Measurements from ENCODE around the gene SLC4A3. TPM values are rescaled to one million over a fixed set of nuclear protein-coding genes. Genes with fewer than 3 reads are reported as not detected.

Gene SLC4A3
- total and polyA plus RNA-seq, 2 of the 13 experiments (the other 11 are each of a cell fraction or from before 2014, with no cell fraction given), result 0.18 to 0.95 TPM

DNA sequence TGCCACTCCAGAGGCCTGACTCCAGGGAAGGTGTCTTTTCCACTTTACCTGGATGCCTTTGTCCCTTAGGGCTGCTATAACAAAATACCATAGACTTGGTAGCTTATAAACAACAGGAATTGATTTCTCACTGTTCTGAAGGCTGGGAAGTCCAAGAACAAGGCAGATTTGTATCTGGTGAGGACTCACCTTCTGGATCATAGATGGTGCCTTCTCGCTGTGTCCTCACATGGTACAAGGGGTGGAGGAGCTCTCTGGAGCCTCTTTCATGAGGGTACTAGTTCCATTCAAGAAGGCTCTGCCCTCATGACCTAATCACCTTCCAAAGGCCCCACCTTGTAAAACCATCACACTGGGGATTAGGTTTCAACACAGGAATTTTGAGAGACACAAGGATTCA, 52.1 kb downstream of the SLC4A3 start:
- Histone ChIP-seq H3K27ac (ENCODE audit: extremely low read length, insufficient read depth, low read length) (no peak overlapping the region), H4K20me1 (ENCODE audit: insufficient read depth, low read length) (no peaks in the 10 kb centered on the region), H3K36me3 (replicated peaks in 1 of 2; ENCODE audit: control insufficient read depth in 1 of 2, insufficient read depth in 2 of 2, low read length in 2 of 2) (no peaks in the 10 kb centered on the region), H3K4me3 (replicated peaks in 1 of 3; ENCODE audit: insufficient read depth in 1 of 3, low read depth in 2 of 3, low read length in 3 of 3) (no peak overlapping the region), H2AFZ (ENCODE audit: low read length) (no peak overlapping the region), H3K4me2 (ENCODE audit: low read depth, low read length) (no peak overlapping the region), H3K9ac (ENCODE audit: insufficient read depth, low read depth, low read length) (no peak overlapping the region), H3K27me3 (ENCODE audit: control insufficient read depth in 1 of 2, insufficient read depth in 2 of 2, low read length in 2 of 2) (peaks cover 0 to 15% of the 10 kb centered on the region in 2 experiments; a peak in 2 of 5 replicates), H3K4me1 (ENCODE audit: insufficient read depth, low read length) (peaks cover under 1% of the 10 kb centered on the region), H3K9me3 (ENCODE audit: low read length) (no peaks in the 10 kb centered on the region), H3K79me2 (ENCODE audit: insufficient read depth, low read length) (no peaks in the 10 kb centered on the region)
- no TSS peak for BruUV-seq (replicated peaks)
- in situ Hi-C loops (cut with HindIII; ENCODE audit: extremely low pct_ligation_motif_present, low pct_unique_long_range_greater_than_20kb) (no loop called here), intact Hi-C loops (cut with micrococcal nuclease; ENCODE audit: unreplicated experiment) (no loop called here)
- WGBS (ENCODE audit: low lambda C conversion rate), result 50% methylated on average over 1 of the region's 1 CpG
- no peak for ATAC-seq
- FAIRE-seq, result no peak
- no peak for DNase-seq (ENCODE audit: low spot score)
- TF ChIP-seq MED8 (CRISPR knock-in tag; IDR thresholded peaks at IDR 0.05; ENCODE audit: insufficient replicate concordance), result no peak
- TF ChIP-seq ZNF564 (CRISPR knock-in tag; IDR thresholded peaks at IDR 0.05), result peak; percentile 92
- ChIA-PET CTCF (ENCODE audit: low intra/inter-chr PET ratio, low total read pairs) (no interaction called here), POLR2A (no interaction called here)

DNA sequence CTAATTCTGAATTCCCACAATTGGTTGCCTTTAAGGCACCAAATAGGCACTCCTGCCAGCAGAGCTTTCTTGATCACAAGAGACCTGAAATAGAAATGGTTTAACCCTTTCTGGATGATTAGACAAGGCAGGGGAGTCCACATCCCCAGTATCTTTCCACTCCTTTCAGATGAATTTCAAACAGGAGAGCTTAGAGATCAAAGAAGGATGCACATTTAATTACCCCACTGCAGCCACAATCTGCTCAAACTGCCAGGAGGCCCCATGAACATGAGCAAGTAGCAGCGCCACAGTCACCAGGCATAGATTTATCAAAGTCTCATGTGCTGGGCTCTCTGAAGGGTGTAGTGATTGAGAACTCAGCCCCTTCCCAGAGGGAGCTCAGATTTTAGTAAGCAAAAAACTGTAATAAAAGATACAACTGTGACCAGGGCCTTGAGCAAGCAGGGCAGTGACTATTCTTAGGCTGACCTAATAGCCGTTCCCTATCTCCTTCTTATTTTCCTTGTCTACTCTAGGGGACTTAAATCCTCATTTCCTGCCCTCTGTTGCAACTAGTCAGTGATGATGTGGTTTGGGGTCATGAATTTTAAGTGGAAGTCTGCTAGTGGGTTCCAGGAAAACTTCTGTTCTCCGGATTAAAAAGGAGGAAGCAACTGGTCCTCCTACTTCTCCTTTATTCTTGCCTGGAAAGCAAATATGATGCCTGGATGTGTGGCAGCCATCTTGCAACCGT, 53.7 kb downstream of the SLC4A3 start:
- H3K9me3 ChIP-seq (ENCODE audit: low read length), result no peaks in the 10 kb centered on the region
- WGBS (ENCODE audit: low lambda C conversion rate), result 27% methylated on average over 4 of the region's 4 CpGs
- no TSS peak for BruUV-seq (replicated peaks)
- H3K27ac ChIP-seq (ENCODE audit: extremely low read length, insufficient read depth, low read length), result no peak overlapping the region
- intact Hi-C loops (cut with micrococcal nuclease; ENCODE audit: unreplicated experiment) (no loop called here), in situ Hi-C loops (cut with HindIII; ENCODE audit: extremely low pct_ligation_motif_present, low pct_unique_long_range_greater_than_20kb) (no loop called here)
- POLR2A ChIA-PET, result no interaction called here
- no peak overlapping the region for H3K4me2 ChIP-seq (ENCODE audit: low read depth, low read length)
- H3K27me3 ChIP-seq (ENCODE audit: control insufficient read depth in 1 of 2, insufficient read depth in 2 of 2, low read length in 2 of 2), result peaks cover 0 to 11% of the 10 kb centered on the region in 2 experiments; a peak in 2 of 5 replicates
- H3K9ac ChIP-seq (ENCODE audit: insufficient read depth, low read depth, low read length), result no peak overlapping the region
- ATAC-seq, result no peak
- H3K79me2 ChIP-seq (ENCODE audit: insufficient read depth, low read length), result no peaks in the 10 kb centered on the region
- H3K4me1 ChIP-seq (ENCODE audit: insufficient read depth, low read length), result peaks cover 16% of the 10 kb centered on the region
- H3K4me3 ChIP-seq (replicated peaks in 1 of 3; ENCODE audit: insufficient read depth in 1 of 3, low read depth in 2 of 3, low read length in 3 of 3), result no peak overlapping the region
- no peak overlapping the region for H2AFZ ChIP-seq (ENCODE audit: low read length)
- DNase-seq (ENCODE audit: low spot score), result no peak
- CTCF ChIA-PET (ENCODE audit: low intra/inter-chr PET ratio, low total read pairs), result no interaction called here
- H4K20me1 ChIP-seq (ENCODE audit: insufficient read depth, low read length), result no peaks in the 10 kb centered on the region
- H3K36me3 ChIP-seq (replicated peaks in 1 of 2; ENCODE audit: control insufficient read depth in 1 of 2, insufficient read depth in 2 of 2, low read length in 2 of 2), result no peaks in the 10 kb centered on the region
- FAIRE-seq, result no peak
- TF ChIP-seq ZNF496 (CRISPR knock-in tag; IDR thresholded peaks at IDR 0.05; ENCODE audit: insufficient replicate concordance) (no peak), ZNF660 (CRISPR knock-in tag; IDR thresholded peaks at IDR 0.05; ENCODE audit: borderline replicate concordance, low read depth) (no peak), ZBTB33 (CRISPR knock-in tag; IDR thresholded peaks at IDR 0.05) (no peak), SRY (CRISPR knock-in tag; IDR thresholded peaks at IDR 0.05) (no peak), STAT5B (CRISPR knock-in tag; IDR thresholded peaks at IDR 0.05) (no peak), ZNF556 (CRISPR knock-in tag; IDR thresholded peaks at IDR 0.05; ENCODE audit: borderline replicate concordance) (no peak), MED13 (CRISPR knock-in tag; IDR thresholded peaks at IDR 0.05) (no peak)
- TF ChIP-seq, protein P1, sequence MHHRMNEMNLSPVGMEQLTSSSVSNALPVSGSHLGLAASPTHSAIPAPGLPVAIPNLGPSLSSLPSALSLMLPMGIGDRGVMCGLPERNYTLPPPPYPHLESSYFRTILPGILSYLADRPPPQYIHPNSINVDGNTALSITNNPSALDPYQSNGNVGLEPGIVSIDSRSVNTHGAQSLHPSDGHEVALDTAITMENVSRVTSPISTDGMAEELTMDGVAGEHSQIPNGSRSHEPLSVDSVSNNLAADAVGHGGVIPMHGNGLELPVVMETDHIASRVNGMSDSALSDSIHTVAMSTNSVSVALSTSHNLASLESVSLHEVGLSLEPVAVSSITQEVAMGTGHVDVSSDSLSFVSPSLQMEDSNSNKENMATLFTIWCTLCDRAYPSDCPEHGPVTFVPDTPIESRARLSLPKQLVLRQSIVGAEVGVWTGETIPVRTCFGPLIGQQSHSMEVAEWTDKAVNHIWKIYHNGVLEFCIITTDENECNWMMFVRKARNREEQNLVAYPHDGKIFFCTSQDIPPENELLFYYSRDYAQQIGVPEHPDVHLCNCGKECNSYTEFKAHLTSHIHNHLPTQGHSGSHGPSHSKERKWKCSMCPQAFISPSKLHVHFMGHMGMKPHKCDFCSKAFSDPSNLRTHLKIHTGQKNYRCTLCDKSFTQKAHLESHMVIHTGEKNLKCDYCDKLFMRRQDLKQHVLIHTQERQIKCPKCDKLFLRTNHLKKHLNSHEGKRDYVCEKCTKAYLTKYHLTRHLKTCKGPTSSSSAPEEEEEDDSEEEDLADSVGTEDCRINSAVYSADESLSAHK (CRISPR knock-in tag; IDR thresholded peaks at IDR 0.05; ENCODE audit: borderline replicate concordance), result no peak
- TF ChIP-seq, protein P2, sequence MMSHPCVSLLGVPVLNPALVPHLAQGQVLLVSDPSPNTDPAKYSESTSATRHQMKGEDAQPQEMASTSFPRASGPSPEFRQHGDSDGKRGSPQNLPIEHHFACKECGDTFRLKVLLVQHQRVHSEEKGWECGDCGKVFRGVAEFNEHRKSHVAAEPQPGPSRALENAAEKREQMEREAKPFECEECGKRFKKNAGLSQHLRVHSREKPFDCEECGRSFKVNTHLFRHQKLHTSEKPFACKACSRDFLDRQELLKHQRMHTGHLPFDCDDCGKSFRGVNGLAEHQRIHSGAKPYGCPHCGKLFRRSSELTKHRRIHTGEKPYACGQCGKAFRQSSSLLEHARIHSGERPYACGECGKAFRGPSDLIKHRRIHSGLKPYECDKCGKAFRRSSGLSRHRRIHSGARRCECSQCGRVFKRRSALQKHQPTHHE (CRISPR knock-in tag; IDR thresholded peaks at IDR 0.05; ENCODE audit: borderline replicate concordance), result no peak
